Osteoblast (primary cell): ENCODE results near the gene AP2B1. TPM values are rescaled to one million over a fixed set of nuclear protein-coding genes. Genes with fewer than 3 reads are reported as not detected.

ENCODE experiments used
- DNase-seq: peaks from one replicate; pipeline ENCODE4 v3.0.0; 2011; ENCODE audit warnings: low spot score, mixed read lengths; ENCODE audit not compliant: insufficient read length; ENCODE audit errors: missing footprints
- H2AFZ ChIP-seq: 2 replicates; pipeline ENCODE4 v1.6.0; 2011; ENCODE audit warnings: mild to moderate bottlenecking, low read length
- H3K27ac ChIP-seq: 2 replicates; pipeline ENCODE4 v1.5.1; 2011; ENCODE audit warnings: mild to moderate bottlenecking, low read depth, low read length, moderate library complexity
- H3K27me3 ChIP-seq: 2 replicates; pipeline ENCODE4 v1.6.0; 2012; ENCODE audit warnings: mild to moderate bottlenecking, control low read depth, inconsistent platforms, low read length, moderate library complexity; ENCODE audit not compliant: insufficient read depth
- H3K36me3 ChIP-seq: 2 replicates; pipeline ENCODE4 v1.5.1; 2011; ENCODE audit warnings: mild to moderate bottlenecking, low read length, control low read depth, moderate library complexity; ENCODE audit not compliant: insufficient read depth
- H3K4me1 ChIP-seq: 2 replicates; pipeline ENCODE4 v1.5.1; 2011; ENCODE audit warnings: mild to moderate bottlenecking, low read length, control low read depth, moderate library complexity; ENCODE audit not compliant: insufficient read depth
- H3K4me2 ChIP-seq: 2 replicates; pipeline ENCODE4 v1.6.0; 2011; ENCODE audit warnings: mild to moderate bottlenecking, low read length; ENCODE audit not compliant: insufficient read depth
- H3K4me3 ChIP-seq: fragments of 200-600 bp; sonication (generic); 3 replicates; pipeline ENCODE4 v1.5.1; 2012; ENCODE audit warnings: mild to moderate bottlenecking, low read length, inconsistent platforms; ENCODE audit not compliant: insufficient read depth
- H3K79me2 ChIP-seq: 2 replicates; pipeline ENCODE4 v1.6.0; 2012; ENCODE audit warnings: mild to moderate bottlenecking, low read length, control low read depth, inconsistent platforms; ENCODE audit not compliant: insufficient read depth
- H3K9me3 ChIP-seq: 2 replicates; pipeline ENCODE4 v1.5.1; 2011; ENCODE audit warnings: low read depth, low read length, control low read depth
- H4K20me1 ChIP-seq: 2 replicates; pipeline ENCODE4 v1.6.0; 2012; ENCODE audit warnings: mild to moderate bottlenecking, low read length, control low read depth; ENCODE audit not compliant: insufficient read depth
- CTCF ChIP-seq: IDR thresholded peaks from 2 replicates; pipeline ENCODE4 v1.5.1; 2011; ENCODE audit warnings: mild to moderate bottlenecking, low read depth, low read length, moderate library complexity; ENCODE audit errors: extremely low read depth
- total RNA-seq: library from RNA; depleted of rRNA; stranded (reverse); fragments of >200 nt; gene quantifications from 2 replicates; pipeline ENCODE4 v1.2.3, GENCODE V29; 2012

The AP2B1 gene
- total RNA-seq, 1 donor = 84.0 TPM

GRCh38 chr17:35752471-35752870 lies 165.3 kb downstream of the AP2B1 start:
- TF ChIP-seq CTCF = no peak
- no peak overlapping the region for H3K4me2 ChIP-seq
- no peaks in the 10 kb centered on the region for H3K36me3 ChIP-seq
- no peaks in the 10 kb centered on the region for H3K9me3 ChIP-seq
- DNase-seq = no peak
- no peaks in the 10 kb centered on the region for H3K4me1 ChIP-seq
- peaks cover 4% of the 10 kb centered on the region for H4K20me1 ChIP-seq
- H3K4me3 ChIP-seq = no peak overlapping the region
- peaks cover 30% of the 10 kb centered on the region for H3K27me3 ChIP-seq
- H2AFZ ChIP-seq = no peak overlapping the region
- no peaks in the 10 kb centered on the region for H3K79me2 ChIP-seq
- H3K27ac ChIP-seq = no peak overlapping the region

- H2AFZ ChIP-seq = no peak within 1 kb of the TSS
Observed at GRCh38 chr17:35752945-35753764, 166.0 kb downstream of the AP2B1 start, which contains the start of gene GAS2L2. GAS2L2 (minus strand) TSS chr17:35753239; CDS start chr17:35752850, 389 bp downstream.

GRCh38 chr17:35757243-35757642 lies 170.1 kb downstream of the AP2B1 start:
- no peaks in the 10 kb centered on the region for H4K20me1 ChIP-seq
- DNase-seq = no peak
- H3K9me3 ChIP-seq = no peaks in the 10 kb centered on the region
- no peaks in the 10 kb centered on the region for H3K36me3 ChIP-seq
- no peak overlapping the region for H3K4me3 ChIP-seq
- no peak for TF ChIP-seq CTCF
- H3K4me1 ChIP-seq = no peaks in the 10 kb centered on the region
- no peak overlapping the region for H3K4me2 ChIP-seq
- no peak overlapping the region for H2AFZ ChIP-seq
- H3K79me2 ChIP-seq = no peaks in the 10 kb centered on the region
- no peaks in the 10 kb centered on the region for H3K27me3 ChIP-seq
- H3K27ac ChIP-seq = no peak overlapping the region

More at GRCh38 chr17:35752945-35753764, 166.0 kb downstream of the AP2B1 start, which contains the start of gene GAS2L2:
- no peaks in the 10 kb centered on the region for H3K79me2 ChIP-seq
- H3K4me3 ChIP-seq = no peak within 1 kb of the TSS
- H3K4me2 ChIP-seq = no peak within 1 kb of the TSS
- H3K27me3 ChIP-seq = peaks cover 29% of the 10 kb centered on the region
- H3K4me1 ChIP-seq = no peaks in the 10 kb centered on the region
- no peaks in the 10 kb centered on the region for H3K36me3 ChIP-seq
- H3K9me3 ChIP-seq = no peaks in the 10 kb centered on the region
- H3K27ac ChIP-seq = no peak within 1 kb of the TSS
- no peak for TF ChIP-seq CTCF
- DNase-seq = no peak
- H4K20me1 ChIP-seq = peaks cover 4% of the 10 kb centered on the region

- H3K9me3 ChIP-seq = no peaks in the 10 kb centered on the region
- no peak for DNase-seq
- H3K4me1 ChIP-seq = peaks cover 5% of the 10 kb centered on the region
- peaks cover 11% of the 10 kb centered on the region for H3K27me3 ChIP-seq
- no peak for TF ChIP-seq CTCF
- no peak within 1 kb of the TSS for H3K27ac ChIP-seq
- H3K79me2 ChIP-seq = no peaks in the 10 kb centered on the region
- no peak within 1 kb of the TSS for H2AFZ ChIP-seq
- no peak within 1 kb of the TSS for H3K4me2 ChIP-seq
- no peaks in the 10 kb centered on the region for H3K36me3 ChIP-seq
- H4K20me1 ChIP-seq = no peaks in the 10 kb centered on the region
- no peak within 1 kb of the TSS for H3K4me3 ChIP-seq
Observed at GRCh38 chr17:35760587-35760986, 173.5 kb downstream of the AP2B1 start, which contains the start of gene C17orf50. C17orf50 (plus strand) TSS chr17:35760887; CDS start chr17:35760942, 55 bp downstream.
